Prostate gland (tissue), 2 donors: Measurements from ENCODE around the gene TNRC6C.

Source experiments
- CTCF ChIP-seq, 4 experiments: fragments of 200-600 bp in 2 of 4; fragments of 450-650 bp in 2 of 4; sonication (generic) in 2 of 4; IDR thresholded peaks; 1 replicate in 3 of 4; 2 replicates in 1 of 4; pipeline ENCODE4 v1.5.1; 2016 to 2019; ENCODE audit warnings: antibody characterized with exemption in 4 of 4, mild to moderate bottlenecking in 2 of 4, moderate library complexity in 2 of 4
- POLR2A ChIP-seq: fragments of 450-650 bp; IDR thresholded peaks from one replicate; pipeline ENCODE4 v1.6.1; 2016; ENCODE audit warnings: antibody characterized with exemption, mild to moderate bottlenecking

GRCh38 chr17:77930780-77931768, 27.4 kb upstream of the TNRC6C start:
- TF ChIP-seq POLR2A (no peak), CTCF (IDR thresholded peaks at IDR 0.05) (no peak)
